HCT116 (cell line): ENCODE measurements around the gene KHDRBS1.

Source experiments
- CTCF ChIP-seq, 3 experiments: fragments of 200-600 bp in 1 of 3; sonication (generic) in 1 of 3; IDR thresholded peaks in 2 of 3; conservative IDR thresholded peaks in 1 of 3; 2 replicates each; pipeline ENCODE4 v1.5.1; 2012 to 2017; ENCODE audit warnings: low read depth in 2 of 3, low read length in 2 of 3, antibody characterized with exemption in 1 of 3, borderline replicate concordance in 1 of 3, control low read depth in 1 of 3, mild to moderate bottlenecking in 1 of 3, mixed read lengths in 1 of 3, mixed run types in 1 of 3, moderate library complexity in 1 of 3; ENCODE audit not compliant: insufficient read depth in 1 of 3
- YY1 ChIP-seq: IDR thresholded peaks from 2 replicates; pipeline ENCODE4 v1.6.1; 2011; ENCODE audit warnings: low read length, low read depth, moderate library complexity, mild to moderate bottlenecking; ENCODE audit not compliant: insufficient replicate concordance; ENCODE audit errors: extremely low read depth

GRCh38 chr1:32010246-32010645, 3.4 kb upstream of the KHDRBS1 start:
- TF ChIP-seq CTCF (IDR thresholded peaks at IDR 0.05 in 2 of 3, conservative IDR thresholded peaks at IDR 0.05 in 1 of 3; ENCODE audit: borderline replicate concordance in 1 of 3, insufficient read depth in 1 of 3, low read depth in 2 of 3, low read length in 2 of 3) (no peak), YY1 (no peak)
